Neutrophil (primary cell): ENCODE results near the gene RGS4.

ENCODE experiments used
- H3K27ac ChIP-seq: fragments of 200-600 bp; sonication (generic); 2 replicates; pipeline ENCODE4 v1.5.1; 2016; ENCODE audit warnings: mild to moderate bottlenecking, moderate library complexity
- H3K27me3 ChIP-seq: fragments of 200-600 bp; sonication (generic); 2 replicates; pipeline ENCODE4 v1.6.0; 2016; ENCODE audit warnings: mild to moderate bottlenecking
- H3K36me3 ChIP-seq: fragments of 200-600 bp; sonication (generic); 2 replicates; pipeline ENCODE4 v1.5.1; 2017
- H3K4me1 ChIP-seq, 2 experiments: fragments of 200-600 bp in 1 of 2; sonication (generic) in 1 of 2; 1 replicate in 1 of 2; 2 replicates in 1 of 2; pipeline versions ENCODE4 v1.5.1 to v1.6.1; 2013 to 2016; ENCODE audit warnings: low read depth in 1 of 2, low read length in 1 of 2, mild to moderate bottlenecking in 1 of 2, moderate library complexity in 1 of 2; ENCODE audit not compliant: control insufficient read depth in 1 of 2, insufficient read depth in 1 of 2
- H3K4me3 ChIP-seq, 2 experiments: fragments of 200-600 bp in 1 of 2; sonication (generic) in 1 of 2; 1 replicate in 1 of 2; 2 replicates in 1 of 2; pipeline ENCODE4 v1.5.1; 2013 to 2016; ENCODE audit warnings: low read depth in 1 of 2, low read length in 1 of 2, mild to moderate bottlenecking in 1 of 2, moderate library complexity in 1 of 2
- H3K9me3 ChIP-seq: fragments of 200-600 bp; sonication (generic); 2 replicates; pipeline ENCODE4 v1.5.1; 2016
- TF ChIP-seq, protein P1 (sequence below): fragments of 200-600 bp; sonication (generic); IDR thresholded peaks from 2 replicates; pipeline ENCODE4 v1.5.1; 2016; ENCODE audit warnings: antibody characterized with exemption

RGS4 gene

DNA sequence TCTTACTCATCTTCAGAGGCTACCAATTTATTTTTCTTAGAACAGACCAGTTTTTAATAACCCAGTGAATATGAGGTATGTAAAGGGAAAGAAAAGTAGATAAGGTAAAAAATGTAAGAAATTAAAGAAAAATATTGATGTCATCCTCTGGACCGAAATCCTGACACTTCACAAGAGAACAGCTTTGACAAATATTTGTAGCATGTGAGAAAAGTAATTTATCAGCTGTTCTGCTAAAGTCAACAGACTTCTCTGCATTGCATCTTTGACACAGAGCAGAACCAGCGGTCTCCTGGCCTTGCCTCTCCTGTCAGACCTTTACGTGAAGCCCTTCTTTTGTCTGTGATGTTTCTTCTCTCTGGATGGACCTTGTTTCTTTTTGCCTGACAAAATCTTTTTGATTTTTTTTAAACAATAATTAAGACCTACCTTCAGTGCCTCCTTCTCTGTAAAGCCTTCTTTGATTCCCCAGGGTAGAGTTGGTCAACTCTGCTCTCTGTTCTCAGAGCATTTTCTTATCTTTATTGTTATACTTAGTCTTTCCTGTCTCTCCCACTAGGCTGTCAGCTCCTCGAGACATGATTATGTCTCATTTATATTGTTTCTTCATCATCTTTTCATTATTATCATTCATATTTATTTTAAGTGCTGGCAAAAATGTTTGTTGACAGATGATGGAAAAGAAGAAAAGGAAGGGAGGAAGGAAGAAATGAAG lies 35.4 kb downstream of the RGS4 start:
- Histone ChIP-seq H3K9me3 (no peaks in the 10 kb centered on the region), H3K27ac (no peak overlapping the region), H3K27me3 (no peaks in the 10 kb centered on the region), H3K4me1 (no peaks in the 10 kb centered on the region), H3K36me3 (no peaks in the 10 kb centered on the region), H3K4me3 (no peak overlapping the region)
- TF ChIP-seq, protein P1, sequence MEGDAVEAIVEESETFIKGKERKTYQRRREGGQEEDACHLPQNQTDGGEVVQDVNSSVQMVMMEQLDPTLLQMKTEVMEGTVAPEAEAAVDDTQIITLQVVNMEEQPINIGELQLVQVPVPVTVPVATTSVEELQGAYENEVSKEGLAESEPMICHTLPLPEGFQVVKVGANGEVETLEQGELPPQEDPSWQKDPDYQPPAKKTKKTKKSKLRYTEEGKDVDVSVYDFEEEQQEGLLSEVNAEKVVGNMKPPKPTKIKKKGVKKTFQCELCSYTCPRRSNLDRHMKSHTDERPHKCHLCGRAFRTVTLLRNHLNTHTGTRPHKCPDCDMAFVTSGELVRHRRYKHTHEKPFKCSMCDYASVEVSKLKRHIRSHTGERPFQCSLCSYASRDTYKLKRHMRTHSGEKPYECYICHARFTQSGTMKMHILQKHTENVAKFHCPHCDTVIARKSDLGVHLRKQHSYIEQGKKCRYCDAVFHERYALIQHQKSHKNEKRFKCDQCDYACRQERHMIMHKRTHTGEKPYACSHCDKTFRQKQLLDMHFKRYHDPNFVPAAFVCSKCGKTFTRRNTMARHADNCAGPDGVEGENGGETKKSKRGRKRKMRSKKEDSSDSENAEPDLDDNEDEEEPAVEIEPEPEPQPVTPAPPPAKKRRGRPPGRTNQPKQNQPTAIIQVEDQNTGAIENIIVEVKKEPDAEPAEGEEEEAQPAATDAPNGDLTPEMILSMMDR: no peak

DNA sequence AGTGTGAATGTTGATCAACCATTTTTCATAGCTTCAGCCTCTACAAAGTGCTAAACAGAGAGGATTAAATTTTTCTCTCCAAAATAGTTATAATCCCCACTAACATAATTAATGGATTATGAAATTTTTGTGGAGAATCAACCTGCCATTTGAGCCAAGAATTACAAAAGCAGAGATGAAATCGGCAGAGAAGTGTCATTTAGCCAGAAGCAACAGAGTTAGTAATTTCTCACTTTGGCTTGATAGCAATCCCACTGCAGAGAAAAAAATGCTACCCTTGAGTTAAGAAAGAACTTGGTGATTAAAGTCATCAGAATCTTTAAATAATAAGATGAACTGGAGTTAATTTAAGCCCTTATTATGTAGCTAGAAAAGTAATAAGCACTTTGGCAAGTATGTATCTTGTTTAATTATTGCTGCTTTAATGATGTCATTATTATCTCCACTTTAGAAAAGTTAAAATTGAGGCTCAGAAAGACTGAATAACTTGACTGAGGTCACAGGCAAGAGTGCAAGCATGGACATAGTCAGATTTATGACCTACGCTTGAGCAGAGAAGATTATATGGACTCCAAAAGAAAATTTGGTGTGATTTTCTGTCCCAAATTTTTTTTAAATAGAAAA lies 37.3 kb downstream of the RGS4 start:
- TF ChIP-seq, protein P1: no peak
- no peak overlapping the region for H3K4me3 ChIP-seq
- no peaks in the 10 kb centered on the region for H3K9me3 ChIP-seq
- no peaks in the 10 kb centered on the region for H3K36me3 ChIP-seq
- no peaks in the 10 kb centered on the region for H3K4me1 ChIP-seq
- no peaks in the 10 kb centered on the region for H3K27me3 ChIP-seq
- H3K27ac ChIP-seq: no peak overlapping the region

DNA sequence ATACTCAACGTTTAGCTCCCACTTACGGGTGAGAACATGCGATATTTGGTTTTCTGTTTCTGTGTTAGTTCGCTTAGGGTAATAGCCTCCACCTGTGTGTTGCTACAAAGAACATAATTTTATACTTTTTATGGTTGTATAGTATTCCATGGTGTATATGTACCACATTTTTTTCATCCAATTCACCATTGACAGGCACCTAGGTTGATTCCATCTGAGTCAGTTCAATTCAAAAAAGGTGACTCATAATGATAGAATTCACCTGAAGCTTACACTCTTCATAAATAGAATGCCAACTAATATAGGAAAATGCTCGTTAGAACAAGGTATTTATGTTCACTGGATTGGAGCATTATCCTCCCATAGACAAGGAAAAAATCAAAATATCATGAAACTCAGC lies 38.5 kb downstream of the RGS4 start:
- TF ChIP-seq, protein P1: no peak
- Histone ChIP-seq H3K36me3 (no peaks in the 10 kb centered on the region), H3K27ac (no peak overlapping the region), H3K4me3 (no peak overlapping the region), H3K9me3 (no peaks in the 10 kb centered on the region), H3K27me3 (no peaks in the 10 kb centered on the region), H3K4me1 (no peaks in the 10 kb centered on the region)

DNA sequence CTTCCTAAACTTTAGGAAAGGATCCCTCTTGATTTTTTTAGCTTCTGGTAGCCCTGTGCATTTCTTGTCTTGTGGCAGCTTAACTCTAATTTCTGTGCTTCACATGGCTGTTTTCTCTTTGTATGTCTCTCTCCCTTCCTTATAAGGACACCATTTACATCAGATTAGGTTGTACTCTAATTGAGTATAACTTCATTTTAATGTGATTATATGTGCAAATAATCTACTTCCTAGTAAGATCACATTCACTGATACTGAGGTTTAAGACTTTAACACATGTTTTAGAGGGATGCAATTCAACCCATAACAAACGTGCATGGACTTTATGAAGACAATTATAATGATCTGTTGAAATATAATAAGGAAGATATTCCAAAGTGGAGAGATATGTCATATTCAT lies 46.7 kb downstream of the RGS4 start:
- TF ChIP-seq, protein P1: no peak
- H3K27ac ChIP-seq: no peak overlapping the region
- H3K4me1 ChIP-seq: no peaks in the 10 kb centered on the region
- no peaks in the 10 kb centered on the region for H3K9me3 ChIP-seq
- no peaks in the 10 kb centered on the region for H3K27me3 ChIP-seq
- H3K4me3 ChIP-seq: no peak overlapping the region
- no peaks in the 10 kb centered on the region for H3K36me3 ChIP-seq

DNA sequence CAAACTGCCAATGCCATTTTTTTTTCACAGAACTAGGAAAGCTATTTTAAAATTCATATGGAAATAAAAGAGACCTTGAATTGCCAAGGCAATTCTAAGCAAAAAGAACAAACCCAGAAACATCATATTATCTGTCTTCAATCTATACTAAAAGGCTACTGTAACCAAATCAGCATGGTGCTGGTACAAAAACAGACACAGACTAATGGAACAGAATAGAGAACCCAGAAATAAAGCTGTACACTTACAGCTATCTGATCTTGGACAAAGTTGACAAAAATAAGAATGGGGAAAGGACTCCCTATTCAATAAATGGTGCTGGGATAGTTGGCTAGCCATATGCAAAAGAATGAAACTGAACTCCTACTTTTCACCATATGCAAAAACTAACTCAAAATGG lies 50.5 kb downstream of the RGS4 start:
- no peaks in the 10 kb centered on the region for H3K9me3 ChIP-seq
- no peak overlapping the region for H3K27ac ChIP-seq
- no peaks in the 10 kb centered on the region for H3K36me3 ChIP-seq
- TF ChIP-seq, protein P1: no peak
- no peak overlapping the region for H3K4me3 ChIP-seq
- no peaks in the 10 kb centered on the region for H3K4me1 ChIP-seq
- no peaks in the 10 kb centered on the region for H3K27me3 ChIP-seq
